ENCODE results near the gene TRPM5.
"Not testable (repeated sequence)": the region's sequence is repeated elsewhere in the genome, so short reads cannot be mapped to it uniquely, and the experiment has no call there.

The TRPM5 gene, protein sequence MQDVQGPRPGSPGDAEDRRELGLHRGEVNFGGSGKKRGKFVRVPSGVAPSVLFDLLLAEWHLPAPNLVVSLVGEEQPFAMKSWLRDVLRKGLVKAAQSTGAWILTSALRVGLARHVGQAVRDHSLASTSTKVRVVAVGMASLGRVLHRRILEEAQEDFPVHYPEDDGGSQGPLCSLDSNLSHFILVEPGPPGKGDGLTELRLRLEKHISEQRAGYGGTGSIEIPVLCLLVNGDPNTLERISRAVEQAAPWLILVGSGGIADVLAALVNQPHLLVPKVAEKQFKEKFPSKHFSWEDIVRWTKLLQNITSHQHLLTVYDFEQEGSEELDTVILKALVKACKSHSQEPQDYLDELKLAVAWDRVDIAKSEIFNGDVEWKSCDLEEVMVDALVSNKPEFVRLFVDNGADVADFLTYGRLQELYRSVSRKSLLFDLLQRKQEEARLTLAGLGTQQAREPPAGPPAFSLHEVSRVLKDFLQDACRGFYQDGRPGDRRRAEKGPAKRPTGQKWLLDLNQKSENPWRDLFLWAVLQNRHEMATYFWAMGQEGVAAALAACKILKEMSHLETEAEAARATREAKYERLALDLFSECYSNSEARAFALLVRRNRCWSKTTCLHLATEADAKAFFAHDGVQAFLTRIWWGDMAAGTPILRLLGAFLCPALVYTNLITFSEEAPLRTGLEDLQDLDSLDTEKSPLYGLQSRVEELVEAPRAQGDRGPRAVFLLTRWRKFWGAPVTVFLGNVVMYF (N-terminal part only)

DNA sequence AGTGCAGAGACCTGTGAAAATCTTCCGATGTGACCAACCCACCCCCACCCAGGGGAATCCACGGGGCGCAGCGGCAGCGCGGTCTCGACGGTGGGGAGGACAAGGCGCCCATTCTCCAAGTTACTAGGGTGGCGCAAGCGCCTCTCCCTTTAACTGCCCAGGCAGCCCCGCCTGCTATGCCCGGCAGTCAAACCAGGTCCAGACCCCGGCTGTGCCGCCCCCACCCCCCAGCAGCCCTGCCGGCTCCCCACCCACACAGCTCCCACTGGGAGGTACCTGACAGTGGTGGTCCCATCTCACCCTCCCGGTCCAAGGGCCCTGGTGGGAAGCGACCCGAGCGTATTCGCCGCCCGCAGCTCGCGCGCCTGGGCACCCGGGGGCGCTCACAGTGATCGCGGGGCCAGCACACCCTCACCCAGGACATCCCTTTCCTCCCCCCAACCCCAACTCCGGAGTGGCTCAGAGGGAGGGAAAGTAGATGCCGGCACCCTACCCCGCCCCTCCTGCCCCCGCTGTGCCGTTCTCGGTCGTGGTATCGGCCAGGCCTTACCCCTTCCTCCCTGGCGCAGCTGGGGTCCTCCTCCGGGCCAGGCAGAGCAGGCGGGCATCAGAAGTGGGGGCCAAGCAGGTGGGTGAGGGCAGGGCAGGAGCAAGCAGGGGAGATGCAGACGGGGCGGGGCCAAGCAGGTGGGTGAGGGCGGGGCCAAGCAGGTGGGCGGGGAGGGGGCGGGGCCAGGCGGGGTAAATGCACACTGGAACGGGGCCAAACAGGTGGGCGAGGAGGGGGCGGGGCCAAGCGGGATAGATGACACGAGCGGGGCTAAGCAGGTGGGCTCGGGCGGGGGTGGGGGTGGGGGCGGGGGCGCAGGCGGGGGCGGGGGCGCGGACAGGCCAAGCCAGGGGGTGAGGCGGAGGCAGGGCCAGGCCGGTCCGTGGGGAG, at the start of gene TRPM5:
Gene TRPM5 (minus strand): TSS at position 634 of the 940 bp plus-strand sequence. CDS start 21,478 bp downstream, outside the sequence.
- DNase-seq (ENCODE audit: low spot score), result no peak

DNA sequence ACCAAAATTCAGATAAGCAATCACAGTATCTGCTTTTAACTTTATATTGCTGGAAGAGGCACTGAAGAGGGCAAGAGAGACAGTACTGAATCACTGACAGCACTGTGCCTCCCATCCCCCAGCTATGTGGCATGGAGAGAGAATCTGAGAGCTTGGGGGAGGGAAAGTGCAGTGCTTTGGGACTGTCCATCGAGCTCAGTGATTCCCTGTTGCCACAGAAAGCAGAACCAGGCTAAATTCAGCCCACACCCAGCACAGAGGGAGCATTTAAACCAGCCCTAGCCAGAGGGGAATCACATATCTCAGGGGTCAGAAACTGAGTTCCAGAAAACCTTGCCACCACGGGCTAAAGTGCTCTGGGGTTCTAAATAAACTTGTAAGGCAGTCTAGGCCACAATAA, 44.8 kb upstream of the TRPM5 start:
- DNase-seq (ENCODE audit: low spot score), result no peak

DNA sequence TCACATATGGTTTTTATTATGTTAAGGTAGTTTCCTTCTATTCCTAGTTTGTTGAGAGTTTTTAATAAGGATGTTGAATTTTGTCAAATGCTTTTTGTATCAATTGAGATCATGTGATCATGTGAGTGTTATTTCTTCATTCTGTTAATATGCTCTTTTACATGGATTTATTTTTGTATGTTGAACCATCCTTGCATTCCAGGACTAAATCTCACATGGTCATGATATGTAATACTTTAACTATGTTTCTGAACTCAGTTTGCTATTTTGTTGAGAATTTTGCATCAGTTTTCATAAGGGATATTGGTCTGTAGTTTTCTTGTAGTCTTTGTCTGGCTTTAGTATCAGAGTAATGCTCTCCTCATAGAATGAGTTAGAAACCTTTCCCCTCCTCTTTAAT, 43.7 kb upstream of the TRPM5 start:
- no peak for DNase-seq (ENCODE audit: low spot score)

DNA sequence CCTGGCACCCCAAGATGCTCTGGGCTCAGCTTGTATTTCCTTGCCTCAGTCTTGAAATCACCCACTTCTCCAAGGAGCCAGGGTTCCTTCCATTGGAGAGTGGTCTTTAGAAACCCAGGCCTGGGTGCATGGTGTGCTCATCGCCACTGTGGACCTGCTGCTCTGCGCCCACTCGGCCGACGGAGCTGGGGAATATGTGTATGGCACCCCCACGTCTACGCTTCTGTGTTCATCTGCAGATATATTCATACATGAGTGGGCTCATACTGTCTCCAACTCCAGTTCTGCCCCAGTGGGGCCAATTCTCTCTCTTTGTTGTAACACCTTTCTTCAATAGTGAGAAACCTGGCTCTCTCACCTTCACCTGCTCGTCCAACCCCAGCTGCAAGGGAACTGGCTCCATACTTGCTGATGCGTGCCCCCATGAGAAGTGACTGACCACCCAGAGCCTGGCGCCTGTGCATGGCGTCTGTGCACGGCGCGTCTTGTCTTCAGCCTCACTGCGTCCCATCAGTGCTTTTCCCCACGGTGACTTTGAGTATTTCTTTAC, 40.3 kb upstream of the TRPM5 start:
- no peak for DNase-seq (ENCODE audit: low spot score)

DNA sequence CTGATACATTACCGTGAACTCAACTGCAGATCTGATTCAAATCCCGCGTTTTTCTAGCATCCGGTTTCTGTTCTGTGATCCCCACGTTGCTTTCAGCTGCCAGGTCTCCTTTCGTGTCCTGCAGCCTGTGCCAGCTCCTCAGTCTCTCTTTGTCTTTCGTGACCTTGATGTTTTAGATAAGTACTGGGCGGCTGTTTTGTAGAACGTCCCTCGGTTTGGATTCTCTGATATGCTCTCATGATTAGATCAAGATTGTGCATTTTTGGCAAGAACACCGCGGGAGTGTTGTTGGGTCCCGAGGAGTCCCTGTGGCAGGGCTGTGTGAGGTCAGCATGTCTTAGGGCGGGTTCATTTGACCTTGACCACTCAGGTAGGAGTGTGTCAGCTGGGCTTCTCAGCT, 39.1 kb upstream of the TRPM5 start:
- DNase-seq (ENCODE audit: low spot score), result no peak

DNA sequence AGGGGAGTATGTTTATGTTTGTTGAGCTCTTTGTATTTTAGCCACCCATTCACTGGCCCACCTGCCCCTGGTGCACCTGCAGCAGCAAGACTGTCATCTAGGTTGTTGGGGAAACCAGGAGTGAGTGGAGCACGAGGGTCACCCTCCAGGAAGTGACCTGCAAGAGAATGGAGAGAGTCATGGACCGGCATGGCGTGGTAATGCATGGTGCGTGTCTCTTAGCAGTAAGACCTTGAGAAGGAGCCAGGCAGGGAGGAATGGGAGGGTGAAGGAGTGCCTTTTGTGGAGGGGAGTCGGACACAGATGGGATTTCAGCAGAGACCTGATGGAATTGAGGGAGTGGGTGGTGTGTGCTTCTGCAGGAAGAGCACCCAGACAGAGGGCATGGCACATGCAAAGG, 38.4 kb upstream of the TRPM5 start:
- no peak for DNase-seq (ENCODE audit: low spot score)

DNA sequence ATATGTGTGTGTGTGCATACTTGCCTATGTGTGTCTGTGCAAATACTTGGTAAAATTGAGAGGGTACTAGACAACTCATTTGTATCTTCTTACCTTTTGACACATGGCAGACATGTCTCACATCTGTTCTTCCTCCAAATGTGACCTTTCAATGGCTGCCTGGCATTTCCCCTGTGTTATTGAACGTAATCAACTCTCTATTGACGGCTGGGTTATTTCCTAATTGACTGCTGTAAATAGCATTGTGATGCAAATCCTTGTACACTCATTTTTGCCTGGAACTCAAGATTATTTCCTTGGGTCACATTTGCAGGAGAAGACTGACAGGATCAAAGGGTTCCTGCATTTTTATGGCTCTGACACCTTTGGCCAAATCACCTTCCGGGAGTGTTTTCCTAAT, 37.9 kb upstream of the TRPM5 start:
- no peak for DNase-seq (ENCODE audit: low spot score)

DNA sequence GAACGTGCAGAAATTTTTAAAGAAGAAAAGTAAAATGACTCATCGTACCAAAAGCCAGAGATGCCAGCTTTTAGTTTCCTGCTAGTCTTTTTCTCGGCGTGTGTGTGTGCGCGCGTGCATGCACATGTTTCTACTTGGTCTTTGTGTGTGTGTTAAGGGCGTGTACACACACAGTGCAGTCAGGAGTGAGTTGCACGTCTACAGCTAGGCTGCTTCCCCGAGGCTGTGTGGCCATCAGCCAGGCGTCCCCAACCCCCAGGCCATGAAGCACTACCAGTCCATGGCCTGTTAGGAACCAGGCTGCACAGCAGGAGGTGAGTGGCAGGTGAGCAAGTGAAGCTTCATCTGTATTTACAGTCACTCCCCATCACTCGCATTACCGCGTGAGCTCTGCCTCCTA, 36.9 kb upstream of the TRPM5 start:
- no peak for DNase-seq (ENCODE audit: low spot score)

DNA sequence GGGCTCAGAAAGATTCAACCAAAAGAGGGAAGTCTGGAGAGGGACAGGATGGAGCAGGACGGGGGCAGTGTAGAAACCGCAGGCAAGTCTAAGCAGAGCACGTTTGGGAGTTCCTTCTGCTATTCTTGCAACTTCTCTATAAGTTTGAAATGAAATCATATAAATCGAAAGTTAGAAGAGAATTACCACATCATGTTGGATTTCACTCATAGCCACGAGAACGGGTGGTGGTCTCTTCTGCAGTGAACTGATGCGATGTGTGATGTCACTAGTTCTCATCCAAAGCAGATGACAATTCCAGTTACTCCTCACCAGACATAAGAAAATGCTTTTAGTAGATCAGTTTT, 36.5 kb upstream of the TRPM5 start:
- DNase-seq (ENCODE audit: low spot score), result no peak

DNA sequence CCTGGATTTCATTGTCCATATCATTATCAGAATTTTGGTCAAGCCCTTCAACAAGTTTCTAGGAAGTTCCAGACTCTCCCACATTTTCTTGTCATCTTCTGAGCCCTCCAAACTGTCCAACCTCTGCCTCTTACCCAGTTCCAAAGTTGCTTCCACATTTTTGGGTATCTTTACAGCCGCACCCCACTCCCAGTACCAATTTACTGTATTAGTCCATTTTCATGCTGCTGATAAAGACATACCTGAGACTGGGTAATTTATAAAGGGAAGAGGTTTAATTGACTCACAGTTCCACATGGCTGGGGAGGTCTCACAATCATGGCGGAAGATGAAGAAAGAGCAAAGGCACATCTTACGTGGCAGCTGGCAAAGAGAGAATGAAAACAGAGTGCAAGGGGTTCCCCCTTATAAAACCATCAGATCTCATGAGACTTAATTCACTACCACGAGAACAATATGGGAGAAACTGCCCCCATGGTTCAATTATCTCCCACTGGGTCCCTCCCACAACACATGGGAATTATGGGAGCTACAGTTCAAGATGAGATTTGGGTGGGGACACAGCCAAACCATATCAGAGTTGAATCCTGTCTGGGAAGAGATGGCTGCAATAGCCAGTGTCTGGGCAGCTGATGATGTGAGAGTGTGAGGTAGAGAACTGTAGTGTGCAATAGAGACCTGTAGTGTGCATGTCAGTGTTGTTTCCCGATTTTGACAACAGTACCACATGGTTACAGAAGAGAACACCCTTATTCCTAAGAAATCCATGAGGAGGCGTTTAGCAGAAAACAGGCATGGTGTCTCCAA, 36.0 kb upstream of the TRPM5 start:
- DNase-seq (ENCODE audit: low spot score), result not testable (repeated sequence)

DNA sequence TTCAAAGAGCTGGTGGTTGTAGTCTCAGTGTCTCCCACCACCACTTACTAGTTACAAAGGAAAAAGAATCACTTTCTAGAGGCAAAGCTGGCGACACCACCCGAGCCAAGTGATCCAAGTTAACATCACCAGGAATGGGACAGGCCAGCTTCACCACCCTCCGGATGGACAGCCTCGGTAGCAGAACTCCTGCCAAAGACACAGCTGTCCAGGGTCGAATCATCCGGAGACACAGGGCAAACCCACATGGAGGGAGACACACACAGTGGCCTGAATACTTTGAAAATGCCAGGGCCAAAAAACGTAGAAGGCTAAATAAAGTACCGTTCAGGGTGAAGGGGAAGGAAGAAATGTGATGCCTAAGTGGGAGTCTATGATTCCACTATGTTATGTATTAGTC, 33.6 kb upstream of the TRPM5 start:
- no peak for DNase-seq (ENCODE audit: low spot score)

DNA sequence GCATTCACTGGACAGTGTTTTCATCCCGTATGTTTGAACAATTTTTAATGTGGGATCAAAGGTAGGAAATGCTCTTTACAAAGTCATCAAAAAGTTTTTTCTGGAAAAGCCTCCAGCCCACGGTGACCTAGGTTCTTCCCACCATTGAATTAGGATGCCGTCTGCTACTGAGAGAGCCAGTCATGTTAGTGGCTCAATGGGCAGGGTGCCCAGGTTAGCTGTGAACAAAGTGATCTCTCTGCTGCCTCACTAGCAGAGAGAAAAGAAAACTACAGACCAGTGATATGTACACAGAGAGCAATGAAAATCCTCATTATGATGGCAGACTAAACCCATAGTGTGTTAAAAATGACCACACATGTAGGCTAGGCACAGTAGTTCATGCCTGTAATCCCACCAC, 32.9 kb upstream of the TRPM5 start:
- DNase-seq (ENCODE audit: low spot score), result no peak

DNA sequence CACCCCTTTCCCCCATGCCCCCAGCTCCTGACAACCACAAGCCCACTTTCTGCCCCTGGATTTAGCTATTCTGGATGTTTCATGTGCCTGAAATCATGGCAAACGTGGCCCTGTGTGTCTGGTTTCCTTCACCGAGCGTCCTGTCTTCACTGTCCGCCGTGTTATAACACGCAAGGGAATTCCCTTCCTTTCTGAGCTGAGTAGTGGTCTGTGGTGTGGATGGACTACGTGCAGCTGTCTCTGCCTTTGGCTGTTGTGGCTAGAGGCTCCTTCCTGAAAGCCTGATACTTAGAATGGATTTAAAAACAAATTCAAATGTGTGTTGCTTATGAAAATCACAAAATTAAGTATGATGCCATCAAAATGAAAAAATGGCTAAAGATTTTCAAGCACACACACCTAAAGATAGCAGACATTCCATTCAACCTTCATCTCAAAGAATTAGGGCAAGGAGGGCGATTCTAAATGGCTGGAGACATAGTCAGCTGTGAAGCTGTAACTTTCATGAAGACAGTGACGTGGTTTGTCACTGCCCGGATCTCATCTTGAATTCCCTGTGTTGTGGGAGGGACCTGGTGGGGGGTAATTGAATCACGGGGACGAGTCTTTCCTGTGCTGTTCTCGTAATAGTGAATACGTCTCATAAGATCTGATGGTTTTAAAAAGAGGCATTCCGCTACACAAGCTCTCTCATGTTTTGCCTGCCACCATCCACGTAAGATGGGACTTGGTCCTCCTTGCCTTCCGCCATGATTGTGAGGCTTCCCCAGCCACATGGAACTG, 31.0 kb upstream of the TRPM5 start:
- DNase-seq (ENCODE audit: low spot score), result no peak

DNA sequence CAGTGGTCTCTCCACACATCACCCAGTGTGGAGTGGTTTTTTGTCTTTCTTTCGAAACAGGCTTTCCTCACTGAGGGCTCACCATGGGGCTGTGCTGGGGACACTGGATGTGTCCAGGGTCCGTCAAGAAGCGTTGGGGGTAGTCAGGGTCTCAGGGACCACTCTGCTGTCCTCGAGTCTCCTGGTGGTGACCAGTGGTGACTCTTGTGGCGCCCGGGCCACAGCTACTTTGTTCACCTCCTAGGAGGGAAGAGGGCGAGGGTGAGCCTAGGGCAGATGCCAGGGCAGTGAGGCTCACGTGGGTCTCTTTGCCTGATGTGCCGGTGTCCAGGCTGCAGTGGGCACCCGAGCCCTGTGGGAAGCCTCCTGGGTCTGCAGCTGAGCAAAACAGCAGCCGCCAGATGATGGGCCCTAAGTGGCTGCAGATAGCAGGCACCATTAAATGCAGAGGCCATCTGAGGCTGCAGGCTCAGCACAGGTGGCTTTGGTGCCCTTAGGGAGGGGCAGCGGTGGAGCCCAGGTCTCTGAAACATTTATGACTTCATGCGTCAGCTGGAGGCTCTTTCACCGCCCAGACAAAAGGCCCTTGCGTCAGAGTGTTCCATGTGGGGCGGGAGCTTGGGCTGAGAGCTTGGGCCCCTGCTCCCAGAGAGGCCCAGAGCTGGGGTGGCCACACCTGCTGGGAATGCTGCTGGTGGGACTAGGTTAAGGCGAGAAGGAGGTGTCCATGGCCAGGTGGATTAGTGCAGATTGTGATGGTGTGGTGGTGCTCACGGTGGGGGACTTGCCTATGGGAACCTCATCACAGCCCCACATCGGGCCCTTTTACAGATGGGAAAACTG, 30.0 kb upstream of the TRPM5 start:
- no peak for DNase-seq (ENCODE audit: low spot score)

DNA sequence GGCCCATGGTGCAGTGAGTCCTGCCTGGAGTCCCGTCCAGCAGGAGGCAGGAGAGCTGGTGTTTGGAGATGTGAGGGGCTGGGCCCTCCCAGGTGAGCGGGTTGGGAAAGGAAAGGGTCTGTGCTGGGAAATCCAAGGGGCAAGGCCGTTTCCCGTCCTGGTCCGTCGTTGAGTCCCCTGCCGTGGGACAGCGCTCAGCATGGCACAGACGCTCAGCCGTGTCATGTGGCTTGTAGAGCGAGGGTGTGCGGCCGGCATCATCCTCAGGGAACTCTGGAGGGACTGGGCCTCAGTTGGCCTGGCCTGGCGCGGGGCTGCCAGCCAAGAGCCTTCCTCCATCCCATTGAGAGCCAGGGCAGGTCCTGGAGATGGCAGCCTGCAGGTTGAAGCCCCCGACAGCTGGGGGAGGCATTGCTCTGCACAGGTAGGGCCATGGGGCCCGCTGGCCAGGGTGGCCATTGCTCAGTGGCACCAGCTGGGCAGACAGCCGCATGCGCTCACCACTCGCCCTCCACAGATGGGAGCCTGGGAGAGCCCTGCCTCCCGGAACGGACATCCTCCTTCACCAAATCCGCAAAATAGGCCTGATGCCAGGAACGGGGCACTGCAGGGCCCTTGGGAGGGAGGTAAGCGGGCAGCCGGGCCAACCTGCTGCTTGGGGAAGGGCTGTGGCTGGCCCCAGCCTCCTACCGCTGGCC, 29.2 kb upstream of the TRPM5 start:
- DNase-seq (ENCODE audit: low spot score), result no peak

DNA sequence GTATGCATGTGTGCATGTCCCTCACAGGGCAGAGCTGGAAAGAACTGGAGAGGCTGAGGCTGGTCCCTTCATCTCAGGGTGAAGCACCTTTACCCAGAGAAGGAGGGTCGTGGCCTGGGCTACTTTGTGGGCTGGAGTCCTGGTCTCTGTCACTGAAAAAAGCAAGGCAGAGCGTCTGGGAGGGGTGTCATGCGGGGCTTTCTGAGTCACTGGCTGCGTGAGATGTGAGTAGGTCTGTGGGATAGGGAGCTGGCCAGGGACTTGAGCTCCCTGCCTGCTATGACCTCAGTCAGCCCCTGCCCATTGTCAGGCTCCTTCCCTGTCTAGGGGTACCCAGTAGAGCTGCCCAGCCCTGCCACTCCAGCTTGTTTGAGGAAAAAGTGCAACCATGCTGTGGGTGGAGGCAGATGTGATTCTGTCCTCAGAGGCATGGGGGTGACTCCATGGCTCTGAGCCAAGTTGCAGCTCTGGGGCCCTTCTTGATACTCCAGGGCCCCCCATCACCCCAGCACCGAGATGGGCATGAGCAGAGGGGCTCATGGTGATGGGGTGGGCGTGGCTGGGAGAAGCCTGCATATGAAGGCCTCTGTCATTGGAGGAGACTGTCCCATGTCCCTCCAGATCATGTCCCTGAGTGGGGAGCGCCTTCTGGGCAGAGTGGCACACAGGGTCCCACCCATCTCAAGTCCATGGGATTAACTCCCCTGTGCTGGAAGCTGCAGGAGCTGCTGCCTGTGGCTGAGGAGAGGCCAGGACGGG, 28.3 kb upstream of the TRPM5 start:
- no peak for DNase-seq (ENCODE audit: low spot score)

DNA sequence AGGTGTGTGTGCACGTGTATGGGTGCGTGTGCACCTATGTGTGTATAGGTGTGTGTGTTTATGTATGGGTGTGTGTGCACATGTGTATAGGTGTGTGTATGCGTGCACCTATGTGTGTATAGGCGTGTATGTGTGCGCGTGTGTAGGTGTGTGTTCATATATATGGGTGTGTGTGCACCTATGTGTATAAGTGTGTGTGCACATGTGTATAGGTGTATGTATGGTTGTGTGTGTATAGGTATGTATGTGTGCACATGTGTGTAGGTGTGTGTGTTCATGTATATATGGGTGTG, 27.4 kb upstream of the TRPM5 start:
- DNase-seq (ENCODE audit: low spot score), result no peak

DNA sequence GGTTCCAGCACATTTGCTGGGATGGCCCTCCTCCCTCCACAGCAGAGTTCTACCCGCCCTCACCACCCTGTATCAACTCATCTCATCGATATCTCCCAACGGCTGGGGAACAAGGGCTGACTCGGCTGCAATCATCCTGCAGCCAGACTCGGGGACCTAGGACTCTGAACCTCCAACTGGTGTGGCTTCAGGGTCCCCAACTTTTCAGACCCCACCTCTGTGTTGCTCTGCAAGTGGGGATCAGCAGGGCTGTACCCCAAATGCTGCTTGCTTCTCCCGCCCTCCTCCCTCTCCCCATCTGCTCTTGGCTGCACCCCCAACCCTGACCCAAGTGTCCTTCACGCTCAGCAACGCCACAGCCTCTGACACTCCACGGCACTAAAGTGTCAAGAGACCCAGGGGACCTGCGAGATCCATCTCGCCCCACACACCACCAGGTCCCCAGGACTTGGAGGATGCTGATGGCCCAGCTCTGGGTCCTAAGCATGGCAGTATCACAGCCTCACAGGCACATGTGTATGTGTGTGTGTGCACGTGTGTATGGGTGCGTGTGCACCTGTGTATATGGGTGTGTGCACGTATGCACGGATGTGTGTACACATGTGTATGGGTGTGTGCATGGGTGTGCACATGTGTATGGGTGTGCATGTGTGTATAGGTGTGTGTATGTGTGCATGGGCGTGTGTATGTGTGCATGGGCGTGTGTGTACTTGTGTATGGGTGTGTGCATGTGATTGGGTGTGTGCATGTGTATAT, 26.9 kb upstream of the TRPM5 start:
- no peak for DNase-seq (ENCODE audit: low spot score)

Data from HuH-7.5 (cell line).